ENCODE results near the gene GYS1. TPM values are rescaled to one million over a fixed set of nuclear protein-coding genes. Genes with fewer than 3 reads are reported as not detected.

GYS1 gene
- total and polyA plus RNA-seq, 2 of the 8 experiments (the other 6 are each of a cell fraction or from before 2014, with no cell fraction given): 30.0 to 38.7 TPM

- H3K18ac ChIP-seq (ENCODE audit: extremely low read depth, low read length): no peak overlapping the region
- no peaks in the 10 kb centered on the region for H3K9me3 ChIP-seq (ENCODE audit: insufficient read depth in 2 of 2, low read depth in 1 of 2, low read length in 1 of 2)
- H3K36me3 ChIP-seq (ENCODE audit: control insufficient read depth in 2 of 4, insufficient read depth in 4 of 4, low read length in 3 of 4): peaks cover 5 to 18% (median 10%) of the 10 kb centered on the region in 4 experiments; a peak in 7 of 8 replicates
- H4K5ac ChIP-seq (ENCODE audit: insufficient read length, low read depth, low read length): no peak overlapping the region
- POLR2A ChIA-PET (ENCODE audit: partially characterized antibody): interaction anchor here (0.6 to 1.5 kb wide), 12 partner anchors 9 to 209 kb away, joined by 3 to 6 read pairs (median 3); partner anchors contain the start of genes BCAT2, GYS1 and LIN7B
- no peak overlapping the region for H4K8ac ChIP-seq (ENCODE audit: extremely low read depth, insufficient read depth, low read length)
- H3K27me3 ChIP-seq (replicated peaks in 1 of 4; ENCODE audit: control insufficient read depth in 3 of 4, extremely low read depth in 1 of 4, insufficient read depth in 3 of 4, low read length in 3 of 4): peaks cover 0 to 15% (median 12%) of the 10 kb centered on the region in 4 experiments; a peak in 6 of 7 replicates
- H2BK15ac ChIP-seq (ENCODE audit: low read length): no peak overlapping the region
- H2BK120ac ChIP-seq (replicated peaks; ENCODE audit: low read depth, low read length): no peak overlapping the region
- H2AK5ac ChIP-seq (ENCODE audit: low read depth, low read length): no peak overlapping the region
- H4K91ac ChIP-seq (replicated peaks; ENCODE audit: insufficient read length, low read length): no peak overlapping the region
- H2BK20ac ChIP-seq (ENCODE audit: low read length): no peak overlapping the region
- no peak overlapping the region for H2BK5ac ChIP-seq (ENCODE audit: low read depth, low read length)
- CTCF ChIA-PET (ENCODE audit: partially characterized antibody): interaction anchor here (0.6 to 8.1 kb wide), 15 partner anchors 10 to 325 kb away, joined by 3 to 46 read pairs (median 4); partner anchors contain the start of genes CGB2, CGB7, GYS1 and RUVBL2
- no peaks in the 10 kb centered on the region for H3K79me2 ChIP-seq (ENCODE audit: control insufficient read depth in 1 of 2, insufficient read depth in 2 of 2, low read length in 2 of 2)
- DNase-seq (ENCODE audit: low read depth in 1 of 2, low spot score in 2 of 2) (peak; percentile 29 to 92), FAIRE-seq (no peak)
- no peaks in the 10 kb centered on the region for H3K79me1 ChIP-seq (ENCODE audit: low read depth, low read length)
- no peak overlapping the region for H2AFZ ChIP-seq (ENCODE audit: low read length)
- H3K56ac ChIP-seq (replicated peaks; ENCODE audit: insufficient read length, low read depth, low read length): no peak overlapping the region
- H3K4me1 ChIP-seq (replicated peaks in 1 of 4; ENCODE audit: control insufficient read depth in 3 of 4, insufficient read depth in 4 of 4, low read length in 3 of 4): peaks cover 0 to 17% (median 8%) of the 10 kb centered on the region in 4 experiments; a peak in 5 of 7 replicates
- H2BK12ac ChIP-seq (ENCODE audit: low read depth, low read length): no peak overlapping the region
- H3K23me2 ChIP-seq (ENCODE audit: low read depth, low read length): peaks cover 6% of the 10 kb centered on the region; the same call in 1 of the 2 replicates
- H3K4me2 ChIP-seq (ENCODE audit: insufficient read depth in 1 of 2, low read depth in 2 of 2, low read length in 2 of 2): peak overlapping the region; percentile 31 to 78; a peak in 3 of 4 replicates
- no peak overlapping the region for H3K14ac ChIP-seq (ENCODE audit: insufficient read length)
- H4K20me1 ChIP-seq (replicated peaks in 1 of 2; ENCODE audit: control insufficient read depth in 1 of 2, insufficient read depth in 2 of 2, low read length in 2 of 2): peaks cover 0 to 2% of the 10 kb centered on the region in 2 experiments
- no peak overlapping the region for H3K23ac ChIP-seq (ENCODE audit: insufficient read length)
- H3K27ac ChIP-seq (ENCODE audit: low read depth, low read length): no peak overlapping the region
- H3K9ac ChIP-seq (replicated peaks in 1 of 4; ENCODE audit: extremely low read depth in 1 of 4, low read depth in 3 of 4, low read length in 3 of 4): no peak overlapping the region
- WGBS, 2 experiments (ENCODE audit: extremely low coverage in 1 of 2, insufficient coverage in 1 of 2, insufficient read length in 1 of 2, insufficient replicate concordance in 2 of 2, low coverage in 1 of 2, low lambda C conversion rate in 2 of 2, missing lambda C conversion rate in 1 of 2): 42% methylated on average over 35 of the region's 41 CpGs; no CpG with 5 or more reads in 1 of the 2 experiments
- no peak overlapping the region for H3K4ac ChIP-seq (replicated peaks; ENCODE audit: insufficient read length, low read depth, low read length)
- peak overlapping the region in 2 of 4 experiments; percentile 17 to 50; a peak in 4 of 8 replicates for H3K4me3 ChIP-seq (ENCODE audit: extremely low read depth in 1 of 4, insufficient read depth in 2 of 4, low read depth in 3 of 4, low read length in 4 of 4)
- TF ChIP-seq BACH1 (IDR thresholded peaks at IDR 0.05; ENCODE audit: low read length) (no peak), RFX5 (IDR thresholded peaks at IDR 0.05; ENCODE audit: borderline replicate concordance, low read depth, low read length) (no peak), TEAD4 (IDR thresholded peaks at IDR 0.05; ENCODE audit: low read depth, low read length) (0 out of 2 replicates have a peak, but pooled peaks have one; percentile 16), RNF2 (IDR thresholded peaks at IDR 0.05; ENCODE audit: borderline replicate concordance, low read depth, low read length, missing control alignments, poor library complexity, severe bottlenecking) (no peak), CHD2 (IDR thresholded peaks at IDR 0.05; ENCODE audit: low read length) (no peak), CREB1 (IDR thresholded peaks at IDR 0.05) (0 out of 2 replicates have a peak, but pooled peaks have one; percentile 6), TAF1 (IDR thresholded peaks at IDR 0.05; ENCODE audit: low read depth, low read length) (no peak), CTBP2 (IDR thresholded peaks at IDR 0.05; ENCODE audit: borderline replicate concordance, insufficient read depth, insufficient read length, low read length) (no peak)
- TF ChIP-seq, protein P1, sequence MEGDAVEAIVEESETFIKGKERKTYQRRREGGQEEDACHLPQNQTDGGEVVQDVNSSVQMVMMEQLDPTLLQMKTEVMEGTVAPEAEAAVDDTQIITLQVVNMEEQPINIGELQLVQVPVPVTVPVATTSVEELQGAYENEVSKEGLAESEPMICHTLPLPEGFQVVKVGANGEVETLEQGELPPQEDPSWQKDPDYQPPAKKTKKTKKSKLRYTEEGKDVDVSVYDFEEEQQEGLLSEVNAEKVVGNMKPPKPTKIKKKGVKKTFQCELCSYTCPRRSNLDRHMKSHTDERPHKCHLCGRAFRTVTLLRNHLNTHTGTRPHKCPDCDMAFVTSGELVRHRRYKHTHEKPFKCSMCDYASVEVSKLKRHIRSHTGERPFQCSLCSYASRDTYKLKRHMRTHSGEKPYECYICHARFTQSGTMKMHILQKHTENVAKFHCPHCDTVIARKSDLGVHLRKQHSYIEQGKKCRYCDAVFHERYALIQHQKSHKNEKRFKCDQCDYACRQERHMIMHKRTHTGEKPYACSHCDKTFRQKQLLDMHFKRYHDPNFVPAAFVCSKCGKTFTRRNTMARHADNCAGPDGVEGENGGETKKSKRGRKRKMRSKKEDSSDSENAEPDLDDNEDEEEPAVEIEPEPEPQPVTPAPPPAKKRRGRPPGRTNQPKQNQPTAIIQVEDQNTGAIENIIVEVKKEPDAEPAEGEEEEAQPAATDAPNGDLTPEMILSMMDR (IDR thresholded peaks at IDR 0.05; ENCODE audit: control extremely low read depth in 1 of 3, insufficient read depth in 1 of 3, low read depth in 1 of 3, low read length in 3 of 3): peak; percentile 58 to 95 (median 64)
These were observed 26.3 kb upstream of the GYS1 start for GRCh38 chr19:49019242-49019932.

Measured in H1 (cell line).